ENCODE data around the gene TMEM87B.

The TMEM87B gene, protein sequence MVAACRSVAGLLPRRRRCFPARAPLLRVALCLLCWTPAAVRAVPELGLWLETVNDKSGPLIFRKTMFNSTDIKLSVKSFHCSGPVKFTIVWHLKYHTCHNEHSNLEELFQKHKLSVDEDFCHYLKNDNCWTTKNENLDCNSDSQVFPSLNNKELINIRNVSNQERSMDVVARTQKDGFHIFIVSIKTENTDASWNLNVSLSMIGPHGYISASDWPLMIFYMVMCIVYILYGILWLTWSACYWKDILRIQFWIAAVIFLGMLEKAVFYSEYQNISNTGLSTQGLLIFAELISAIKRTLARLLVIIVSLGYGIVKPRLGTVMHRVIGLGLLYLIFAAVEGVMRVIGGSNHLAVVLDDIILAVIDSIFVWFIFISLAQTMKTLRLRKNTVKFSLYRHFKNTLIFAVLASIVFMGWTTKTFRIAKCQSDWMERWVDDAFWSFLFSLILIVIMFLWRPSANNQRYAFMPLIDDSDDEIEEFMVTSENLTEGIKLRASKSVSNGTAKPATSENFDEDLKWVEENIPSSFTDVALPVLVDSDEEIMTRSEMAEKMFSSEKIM

GRCh38 chr2:112054847-112055729, at the start of gene TMEM87B:
Gene TMEM87B (plus strand): TSS chr2:112055269. CDS start chr2:112055592, 323 bp downstream.
- peak; percentile 95 to 99 for DNase-seq

GRCh38 chr2:112005406-112006075, 49.5 kb upstream of the TMEM87B start:
- no peak for DNase-seq

GRCh38 chr2:112006076-112006410, 49.0 kb upstream of the TMEM87B start:
- DNase-seq = no peak

GRCh38 chr2:112007493-112007892, 47.6 kb upstream of the TMEM87B start:
- DNase-seq = no peak

DNA sequence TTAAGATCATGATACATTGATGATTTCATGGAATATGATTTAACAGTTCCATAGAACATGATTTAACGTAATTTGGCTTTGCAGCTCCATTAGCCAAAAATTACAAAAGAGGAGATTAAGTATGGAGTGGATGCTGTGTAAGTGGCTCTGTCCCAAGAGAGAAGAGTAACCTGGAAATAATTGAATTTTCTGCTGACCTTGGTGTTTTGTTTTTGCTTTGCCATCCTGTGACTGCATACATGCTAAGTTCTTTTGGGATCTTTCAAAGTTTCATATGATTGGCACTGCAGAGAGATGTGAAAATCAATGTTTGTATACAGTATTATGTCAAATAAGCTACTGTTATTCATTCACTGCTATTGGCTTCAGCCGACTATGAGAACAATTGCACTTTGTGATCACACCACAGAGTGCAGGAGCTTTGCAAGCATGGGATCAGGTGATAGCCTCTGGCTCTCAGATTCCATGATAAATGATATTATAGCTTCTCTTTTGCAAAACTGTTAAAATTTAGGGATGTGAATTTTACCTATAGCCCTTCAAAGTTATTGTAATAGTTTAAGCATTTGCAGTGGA, 46.1 kb upstream of the TMEM87B start:
- DNase-seq = no peak

DNA sequence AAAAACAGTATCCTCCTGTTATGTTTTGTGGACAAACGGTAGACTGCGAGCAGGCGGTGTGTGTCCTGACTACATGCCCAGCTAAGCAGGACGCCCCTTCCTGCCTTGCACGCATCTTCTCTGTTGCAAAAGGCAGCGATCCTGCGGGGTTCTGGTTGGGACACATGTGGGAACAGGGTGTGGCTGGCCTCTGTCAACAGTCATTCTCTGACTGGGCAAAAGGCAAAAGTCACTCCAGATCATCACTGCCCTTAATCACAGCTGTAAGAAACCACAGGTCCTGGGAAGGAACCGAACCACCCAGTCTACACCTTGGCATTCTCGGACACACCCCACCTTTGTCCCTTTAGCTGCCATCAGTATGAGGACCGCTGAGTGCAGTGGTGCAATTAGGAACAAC, 44.3 kb upstream of the TMEM87B start:
- no peak for DNase-seq

GRCh38 chr2:112012556-112012955, 42.5 kb upstream of the TMEM87B start:
- no peak for DNase-seq

- no peak for DNase-seq
These were observed 36.2 kb upstream of the TMEM87B start for GRCh38 chr2:112018846-112019245.

DNA sequence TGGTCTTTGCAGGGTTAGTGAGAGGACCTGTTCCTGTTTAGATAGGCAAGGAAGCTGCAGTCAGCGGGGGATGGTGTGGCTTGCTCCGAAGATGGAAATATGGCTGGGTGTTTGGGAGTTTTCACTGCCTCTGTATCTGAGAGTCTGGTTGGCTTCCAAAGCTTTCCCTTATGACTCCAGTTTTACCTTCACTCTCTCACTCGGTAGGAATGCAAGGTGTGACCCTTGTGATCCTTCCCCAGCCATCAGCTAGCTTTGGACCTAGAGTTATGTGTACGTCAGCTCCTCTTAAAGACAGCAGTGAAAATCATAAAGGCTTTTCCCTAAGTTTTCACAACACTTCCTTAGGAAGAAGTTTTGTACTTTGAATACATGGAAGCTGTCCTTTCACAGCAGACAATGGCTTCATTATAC, 35.5 kb upstream of the TMEM87B start:
- no peak for DNase-seq

DNA sequence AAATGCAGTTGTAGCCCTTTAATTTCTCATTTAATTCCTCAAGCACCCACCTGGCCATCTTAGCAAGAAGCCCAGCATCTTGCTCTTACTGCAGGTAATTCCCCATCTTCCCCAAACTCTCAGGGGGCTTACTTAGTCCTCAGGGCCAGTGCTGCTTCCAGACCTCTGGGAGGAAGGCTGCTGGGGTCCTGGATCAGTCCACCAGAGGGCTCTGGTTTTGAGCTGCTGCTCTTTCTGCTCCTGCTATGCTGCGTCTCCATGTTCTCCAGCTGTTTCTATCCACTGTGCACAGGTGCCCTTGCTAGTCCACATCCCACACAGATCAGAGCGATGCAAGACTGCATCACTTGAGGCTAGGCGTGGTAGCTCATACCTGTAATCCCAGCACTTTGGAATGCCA, 34.5 kb upstream of the TMEM87B start:
- DNase-seq = no peak

- DNase-seq = no peak
These were observed 33.8 kb upstream of the TMEM87B start for GRCh38 chr2:112021290-112021689.

DNA sequence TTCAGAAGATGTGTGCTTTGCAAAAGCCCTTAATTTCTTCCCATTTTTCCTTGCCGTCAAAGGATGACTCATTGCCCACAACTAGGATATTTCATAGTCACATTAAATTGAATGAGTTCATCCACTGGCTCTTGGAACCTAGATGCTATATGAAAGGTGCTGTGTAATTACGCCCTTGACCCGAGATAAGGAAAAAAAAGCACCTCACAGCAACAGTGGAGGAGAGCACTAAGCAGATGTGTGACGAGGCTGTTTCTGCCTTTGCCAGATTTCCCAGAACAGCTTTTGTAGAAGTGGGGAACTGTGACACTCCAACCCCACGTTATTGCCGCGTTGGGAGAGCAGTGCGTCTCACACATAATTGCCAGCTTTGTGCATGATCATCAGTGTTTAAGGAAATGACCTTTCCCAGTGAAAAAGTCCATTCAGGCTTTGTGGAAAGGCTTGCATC, 33.3 kb upstream of the TMEM87B start:
- no peak for DNase-seq

GRCh38 chr2:112023707-112024106, 31.4 kb upstream of the TMEM87B start:
- DNase-seq = no peak

DNA sequence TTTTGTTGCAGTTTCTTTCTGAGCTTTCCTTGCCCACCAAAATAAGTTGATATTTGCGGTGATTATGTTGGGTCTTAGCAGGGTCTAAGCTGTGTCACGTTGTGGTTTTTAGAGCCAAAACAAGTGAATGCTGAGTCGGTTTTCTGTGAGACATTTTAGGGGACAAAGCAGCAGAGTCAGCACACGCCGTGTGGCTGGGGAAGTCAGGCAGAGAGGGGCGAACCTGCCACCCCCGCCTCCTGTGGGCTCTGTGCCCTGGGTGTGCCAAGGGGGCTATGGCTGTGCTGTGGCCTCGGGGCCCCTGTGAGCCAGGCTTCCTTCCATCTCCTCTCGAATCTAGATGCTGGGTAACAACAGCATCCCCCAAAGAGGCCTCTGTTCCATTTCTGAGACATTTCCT, 30.8 kb upstream of the TMEM87B start:
- no peak for DNase-seq

GRCh38 chr2:112024896-112025491, 30.1 kb upstream of the TMEM87B start:
- DNase-seq = no peak

- DNase-seq = no peak
These were observed 28.6 kb upstream of the TMEM87B start for GRCh38 chr2:112026509-112026908.

DNA sequence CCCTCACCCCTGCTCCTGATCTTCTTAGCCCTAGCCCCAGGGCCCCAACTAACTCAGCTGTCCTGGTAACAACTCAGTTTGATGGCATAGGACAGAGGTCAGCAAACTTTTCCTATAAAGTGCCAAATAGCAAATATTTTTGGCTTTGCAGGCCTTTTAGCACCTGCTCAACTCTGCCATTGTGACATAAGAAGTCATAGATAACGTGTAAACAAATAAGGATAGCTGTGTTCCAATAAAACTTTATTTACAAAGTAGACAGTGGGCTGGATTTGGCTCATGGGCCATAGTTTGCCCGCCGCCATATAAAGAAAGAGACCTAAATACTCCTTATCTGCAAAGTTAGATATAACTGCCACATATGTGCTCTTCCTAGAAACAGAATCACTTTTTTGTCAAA, 27.3 kb upstream of the TMEM87B start:
- DNase-seq = no peak

GRCh38 chr2:112029164-112029563, 25.9 kb upstream of the TMEM87B start:
- DNase-seq = no peak

DNA sequence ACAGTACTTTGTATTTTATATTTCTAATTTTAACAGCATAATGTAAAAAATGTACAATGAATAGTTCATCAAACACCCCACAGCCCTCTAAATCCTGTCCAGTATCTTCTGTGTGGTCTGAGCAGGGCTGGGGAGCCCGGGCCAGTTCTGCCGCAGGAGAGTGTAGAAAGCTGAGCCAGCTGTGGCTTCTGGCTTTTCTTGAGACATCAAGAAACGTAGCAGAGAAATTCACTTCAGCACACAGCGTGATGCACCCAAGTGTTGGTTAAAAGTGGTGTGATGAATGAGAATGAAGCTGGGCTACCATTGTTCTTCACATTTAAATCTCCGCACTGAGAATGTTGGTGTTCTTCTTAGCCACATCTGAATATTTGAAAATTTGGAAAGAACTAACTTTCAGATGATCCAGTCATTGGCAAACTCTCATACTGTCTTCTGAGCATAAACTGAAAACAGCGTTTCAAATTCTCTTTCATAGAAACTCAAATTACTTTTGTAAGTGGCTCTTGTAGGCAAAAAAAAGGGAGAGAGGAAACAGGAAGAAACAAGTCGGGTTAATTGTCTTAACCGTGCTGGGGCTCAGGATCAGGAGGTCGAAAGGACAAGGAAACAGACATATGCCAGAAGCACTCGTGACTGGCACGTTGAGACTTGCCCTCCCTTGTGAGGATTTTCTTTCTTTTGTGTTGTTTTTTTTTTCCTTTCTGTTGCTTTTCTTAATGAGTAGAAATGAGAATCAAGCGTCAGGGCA, 23.4 kb upstream of the TMEM87B start:
- DNase-seq = no peak

- DNase-seq = no peak
These were observed 22.9 kb upstream of the TMEM87B start for GRCh38 chr2:112032224-112032586.

- DNase-seq = peak; percentile 17 to 38
These were observed 22.2 kb upstream of the TMEM87B start for GRCh38 chr2:112032689-112033465.
